K562 (cell line): ENCODE measurements around the gene GUCY1A2. TPM values are rescaled to one million over a fixed set of nuclear protein-coding genes. Genes with fewer than 3 reads are reported as not detected.
"Not testable (repeated sequence)": the region's sequence is repeated elsewhere in the genome, so short reads cannot be mapped to it uniquely, and the experiment has no call there.

Source experiments
- ATAC-seq: fragments of 200-7000 bp; cut with Tn5 transposase; 3 replicates; pipeline ENCODE4 v1.9.1; 2020; ENCODE audit warnings: moderate library complexity
- BruUV-seq: library from RNA; stranded (reverse); fragments of 400-500 nt; replicated peaks from 2 replicates; lab custom pipeline; 2021; lab: Mats Ljungman, UMichigan
- CTCF ChIA-PET: fragments of 300-600 bp; formaldehyde crosslinking; extraction: SDS; loops from one replicate; lab custom pipeline; 2021; ENCODE audit warnings: low intra/inter-chr PET ratio; lab: Yijun Ruan, JAX
- POLR2A ChIA-PET: fragments of 300-600, 350-650 bp; sonication (Branson Sonifier 250); formaldehyde crosslinking; extraction: SDS; loops from one replicate; lab custom pipeline; 2021; ENCODE audit warnings: antibody characterized with exemption, inconsistent platforms; lab: Yijun Ruan, JAX
- DNase-seq, 4 experiments: peaks; one replicate each; pipeline versions ENCODE4 v3.0.0 to v3.0.0-alpha.2; 2011 to 2018; ENCODE audit warnings: low spot score in 3 of 4, mixed read lengths in 3 of 4; ENCODE audit errors: extremely low read depth in 1 of 4
- FAIRE-seq: peaks from 2 replicates; lab custom pipeline; 2011; peaks lifted over from hg19 to GRCh38; lab: Jason Lieb, UNC
- H2AFZ ChIP-seq: 2 replicates; pipeline ENCODE4 v1.6.0; 2011; ENCODE audit warnings: low read depth, low read length, control low read depth, inconsistent platforms
- H3K27ac ChIP-seq: fragments of 200-600 bp; 3 replicates; pipeline ENCODE4 v1.8.0; 2011; ENCODE audit warnings: low read depth, mild to moderate bottlenecking, control low read depth, inconsistent platforms, low read length, moderate library complexity, mixed read lengths; ENCODE audit errors: extremely low read depth
- H3K27me3 ChIP-seq, 2 experiments: fragments of 300-600 bp in 1 of 2; 2 replicates in 1 of 2; 3 replicates in 1 of 2; pipeline versions ENCODE4 v1.6.0 to v1.8.0; 2011; ENCODE audit warnings: inconsistent platforms in 2 of 2, low read length in 2 of 2, mild to moderate bottlenecking in 1 of 2, mixed read lengths in 1 of 2, moderate library complexity in 1 of 2; ENCODE audit not compliant: control insufficient read depth in 2 of 2, insufficient read depth in 2 of 2
- H3K36me3 ChIP-seq: fragments of 300-600 bp; 3 replicates; pipeline ENCODE4 v1.8.0; 2011; ENCODE audit warnings: mild to moderate bottlenecking, low read length, inconsistent platforms; ENCODE audit not compliant: control insufficient read depth, insufficient read depth
- H3K4me1 ChIP-seq, 2 experiments: fragments of 200-600 bp in 1 of 2; replicated peaks in 1 of 2; 2 replicates in 1 of 2; 3 replicates in 1 of 2; pipeline versions ENCODE4 v1.5.1 to v1.8.0; 2011; ENCODE audit warnings: inconsistent platforms in 2 of 2, low read length in 2 of 2, mild to moderate bottlenecking in 1 of 2, mixed read lengths in 1 of 2, moderate library complexity in 1 of 2; ENCODE audit not compliant: control insufficient read depth in 2 of 2, insufficient read depth in 2 of 2
- H3K4me2 ChIP-seq: 2 replicates; pipeline ENCODE4 v1.6.1; 2011; ENCODE audit warnings: low read length, control low read depth, inconsistent platforms, mixed read lengths; ENCODE audit not compliant: insufficient read depth
- H3K4me3 ChIP-seq: fragments of 200-600 bp; sonication (generic), shearing (Covaris generic); 2 replicates; pipeline ENCODE4 v1.5.1; 2016; ENCODE audit warnings: control low read depth, inconsistent platforms
- H3K79me2 ChIP-seq: fragments of 200-600 bp; 3 replicates; pipeline ENCODE4 v1.8.0; 2011; ENCODE audit warnings: low read length, inconsistent platforms; ENCODE audit not compliant: control insufficient read depth, insufficient read depth
- H3K9ac ChIP-seq, 2 experiments: 2 replicates each; pipeline versions ENCODE4 v1.6.0 to v1.6.1; 2011; ENCODE audit warnings: low read depth in 2 of 2, low read length in 2 of 2, control low read depth in 1 of 2, inconsistent platforms in 1 of 2, mild to moderate bottlenecking in 1 of 2, mixed read lengths in 1 of 2; ENCODE audit not compliant: insufficient read depth in 1 of 2
- H3K9me1 ChIP-seq: one replicate; pipeline ENCODE4 v1.6.0; 2011; ENCODE audit warnings: inconsistent platforms, mild to moderate bottlenecking, low read length, moderate library complexity; ENCODE audit not compliant: control insufficient read depth, insufficient read depth
- H3K9me3 ChIP-seq: replicated peaks from 2 replicates; pipeline ENCODE4 v1.5.1; 2011; ENCODE audit warnings: low read depth, low read length, inconsistent platforms; ENCODE audit not compliant: control insufficient read depth, insufficient read depth
- H4K20me1 ChIP-seq: replicated peaks from 2 replicates; pipeline ENCODE4 v1.6.1; 2011; ENCODE audit warnings: low read length, inconsistent platforms, mixed read lengths; ENCODE audit not compliant: control insufficient read depth, insufficient read depth
- ZFP36 ChIP-seq: fragments of 150-350 bp; IDR thresholded peaks from 2 replicates; pipeline ENCODE4 v1.6.1; 2018; ENCODE audit warnings: low read length, low read depth; ENCODE audit not compliant: partially characterized antibody
- WGBS: fragments of 100-300 bp; shearing (Covaris generic); methylation state at CpG from one replicate; pipeline ENCODE4 v1.1.6; 2016; ENCODE audit warnings: low coverage, mixed read lengths; ENCODE audit not compliant: insufficient coverage; ENCODE audit errors: missing lambda C conversion rate; 5-methylcytosine and 5-hydroxymethylcytosine counted together
- in situ Hi-C: fragments of 300-500 bp; cut with MboI; formaldehyde crosslinking; loops from 4 replicates; pipeline ENCODE4 v1.15.0; 2018; ENCODE audit warnings: inconsistent platforms, mixed read lengths
- intact Hi-C: fragments of 100-400 bp; cut with micrococcal nuclease; formaldehyde crosslinking; loops from 2 replicates; pipeline ENCODE4 v1.14.2; 2022
- polyA plus RNA-seq, 8 experiments: library from polyadenylated mRNA; depleted of rRNA in 4 of 8; stranded (reverse) in 5 of 8; unstranded in 3 of 8; fragments of >200 nt; fragmentation: Nextera tagmentation in 2 of 8; fragmentation: Illumina TruSeq in 1 of 8; extraction: Ambion mirVana in 2 of 8; extraction: Trizol in 1 of 8; gene quantifications; 2 replicates each; pipeline versions ENCODE4 v1.2.1 to v1.2.3, GENCODE V29; 2011 to 2014; ENCODE audit warnings: inconsistent platforms in 1 of 8, missing spikeins in 1 of 8
- total RNA-seq, 7 experiments: library from RNA; depleted of rRNA in 6 of 7; stranded (reverse); fragments of >200 nt in 6 of 7; fragmentation: Illumina TruSeq in 2 of 7; extraction: Trizol in 2 of 7; gene quantifications; 2 replicates each; pipeline versions ENCODE4 v1.2.1 to v1.2.3, GENCODE V29; 2011 to 2021; ENCODE audit warnings: low replicate concordance in 1 of 7

The GUCY1A2 gene
- total and polyA plus RNA-seq, 9 of the 15 experiments (the other 6 are each of a cell fraction or from before 2014, with no cell fraction given) = under 0.01 to 0.04 TPM; not detected in 7

- WGBS = 0% methylated on average over 4 of the region's 4 CpGs
- FAIRE-seq, DNase-seq: not testable (repeated sequence)
Observed at GRCh38 chr11:107051332-107051731, 33.1 kb upstream of the GUCY1A2 start.

GRCh38 chr11:107050899-107051298, 32.6 kb upstream of the GUCY1A2 start:
- 13% methylated on average over 2 of the region's 2 CpGs for WGBS

More at GRCh38 chr11:107051332-107051731, 33.1 kb upstream of the GUCY1A2 start:
- POLR2A ChIA-PET, H3K4me3 ChIP-seq, H3K9me3 ChIP-seq, H3K4me1 ChIP-seq, H3K9me1 ChIP-seq, intact Hi-C loops, H4K20me1 ChIP-seq, H3K36me3 ChIP-seq, BruUV-seq, CTCF ChIA-PET, H3K27me3 ChIP-seq, H3K4me2 ChIP-seq, in situ Hi-C loops, H3K9ac ChIP-seq, ATAC-seq, H3K27ac ChIP-seq, H3K79me2 ChIP-seq, H2AFZ ChIP-seq: not testable (repeated sequence)
- TF ChIP-seq ZFP36 = peak; percentile 67

More at GRCh38 chr11:107050899-107051298, 32.6 kb upstream of the GUCY1A2 start:
- H3K79me2 ChIP-seq, H3K4me3 ChIP-seq, H3K4me2 ChIP-seq, H4K20me1 ChIP-seq, intact Hi-C loops, DNase-seq, POLR2A ChIA-PET, ATAC-seq, H3K9me1 ChIP-seq, H3K9ac ChIP-seq, H3K36me3 ChIP-seq, H2AFZ ChIP-seq, H3K27ac ChIP-seq, FAIRE-seq, BruUV-seq, H3K9me3 ChIP-seq, CTCF ChIA-PET, H3K27me3 ChIP-seq, H3K4me1 ChIP-seq, in situ Hi-C loops: not testable (repeated sequence)
